ENCODE results near the gene LONRF2. TPM values are rescaled to one million over a fixed set of nuclear protein-coding genes. Genes with fewer than 3 reads are reported as not detected.
A peak's percentile ranks its signal among the peaks of the same experiment; 100 is the strongest.

Gene LONRF2
- total and polyA plus RNA-seq, 8 donors: 2.0 to 7.1 (median 6.8) TPM

GRCh38 chr2:100273387-100273786 is 48.9 kb downstream of the LONRF2 start:
- no peak for TF ChIP-seq CTCF (IDR thresholded peaks at IDR 0.05)
- intact Hi-C loops (cut with DNase I): no loop called here
- no peaks in the 10 kb centered on the region for H3K27me3 ChIP-seq
- DNase-seq (no peak), FAIRE-seq (peak; percentile 5), ATAC-seq (no peak)
- no peak overlapping the region for H3K27ac ChIP-seq
- H3K36me3 ChIP-seq: peaks cover 0 to 14% (median 0%) of the 10 kb centered on the region in 3 donors
- H3K9me3 ChIP-seq: no peaks in the 10 kb centered on the region
- no peak overlapping the region for H3K4me3 ChIP-seq
- 92 to 95% methylated on average over 1 of the region's 1 CpG for WGBS, 2 donors
- H3K4me1 ChIP-seq: no peaks in the 10 kb centered on the region

- FAIRE-seq (no peak), ATAC-seq (peak in 2 of 4 donors; percentile 22 to 39), DNase-seq (no peak)
- Histone ChIP-seq H3K27me3 (no peaks in the 10 kb centered on the region), H3K4me1 (no peaks in the 10 kb centered on the region), H3K9me3 (no peaks in the 10 kb centered on the region), H3K36me3 (peaks cover 0 to 14% (median 0%) of the 10 kb centered on the region in 3 donors), H3K27ac (no peak overlapping the region), H3K4me3 (no peak overlapping the region)
- WGBS, 2 donors: 83 to 89% methylated on average over 10 of the region's 10 CpGs
- no peak for TF ChIP-seq CTCF (IDR thresholded peaks at IDR 0.05)
- intact Hi-C loops (cut with DNase I): no loop called here
These were observed 49.4 kb downstream of the LONRF2 start for GRCh38 chr2:100272841-100273329.

GRCh38 chr2:100271210-100271609 is 51.1 kb downstream of the LONRF2 start:
- intact Hi-C loops (cut with DNase I): no loop called here
- 99% methylated on average over 5 of the region's 5 CpGs for WGBS, 2 donors
- DNase-seq: no peak

GRCh38 chr2:100270381-100271146 is 51.7 kb downstream of the LONRF2 start:
- no peak for TF ChIP-seq CTCF (IDR thresholded peaks at IDR 0.05)
- H3K36me3 ChIP-seq: peaks cover 0 to 11% (median 0%) of the 10 kb centered on the region in 3 donors
- intact Hi-C loops (cut with DNase I): no loop called here

More at GRCh38 chr2:100271210-100271609, 51.1 kb downstream of the LONRF2 start:
- Histone ChIP-seq H3K4me1 (no peaks in the 10 kb centered on the region), H3K36me3 (peaks cover 0 to 14% (median 0%) of the 10 kb centered on the region in 3 donors), H3K27ac (no peak overlapping the region), H3K4me3 (no peak overlapping the region), H3K27me3 (no peaks in the 10 kb centered on the region), H3K9me3 (no peaks in the 10 kb centered on the region)
- TF ChIP-seq CTCF (IDR thresholded peaks at IDR 0.05): no peak
- ATAC-seq: no peak
- no peak for FAIRE-seq

GRCh38 chr2:100269889-100270288 is 52.4 kb downstream of the LONRF2 start:
- 71% methylated on average over 5 of the region's 5 CpGs for WGBS, 2 donors
- Histone ChIP-seq H3K4me3 (no peak overlapping the region), H3K27ac (no peak overlapping the region), H3K36me3 (peaks cover 0 to 5% (median 0%) of the 10 kb centered on the region in 3 donors), H3K4me1 (no peaks in the 10 kb centered on the region), H3K27me3 (no peaks in the 10 kb centered on the region), H3K9me3 (no peaks in the 10 kb centered on the region)
- ATAC-seq: no peak
- no peak for FAIRE-seq
- intact Hi-C loops (cut with DNase I): loop anchor here in 2 of 3 donors (5.0 to 10.0 kb wide), 3 partner anchors 112 to 292 kb away; partner anchors contain the start of gene PDCL3 (in 1 of the 2)
- no peak for DNase-seq
- no peak for TF ChIP-seq CTCF (IDR thresholded peaks at IDR 0.05)

More at GRCh38 chr2:100270381-100271146, 51.7 kb downstream of the LONRF2 start:
- Histone ChIP-seq H3K27ac (no peak overlapping the region), H3K4me1 (no peaks in the 10 kb centered on the region), H3K4me3 (no peak overlapping the region), H3K9me3 (no peaks in the 10 kb centered on the region), H3K27me3 (no peaks in the 10 kb centered on the region)
- no peak for FAIRE-seq
- no peak for ATAC-seq
- 53 to 59% methylated on average over 9 of the region's 9 CpGs for WGBS, 2 donors
- no peak for DNase-seq
